Right hindlimb (tissue), 1 donor: ENCODE data around the gene CD93.
A peak's percentile ranks its signal among the peaks of the same experiment; 100 is the strongest.

ENCODE experiments used
- DNase-seq: peaks from one replicate; pipeline ENCODE4 v3.0.0-alpha.2; 2018

CD93 gene

GRCh38 chr20:23034721-23035671 is 51.1 kb downstream of the CD93 start, which contains the start of gene SSTR4:
Gene SSTR4, plus strand, starts transcription at chr20:23035312. Its CDS starts 172 bp downstream, at chr20:23035484.
- peak; percentile 23 for DNase-seq

- no peak for DNase-seq
Measured at GRCh38 chr20:23033918-23034317, 52.2 kb downstream of the CD93 start.

GRCh38 chr20:23032750-23033078 is 53.4 kb downstream of the CD93 start:
- no peak for DNase-seq

- DNase-seq = no peak
Measured at GRCh38 chr20:23032056-23032749, 53.9 kb downstream of the CD93 start.

GRCh38 chr20:23031346-23031745 is 54.8 kb downstream of the CD93 start:
- no peak for DNase-seq
